VCaP (cell line): ENCODE data around the gene EPGN.

ENCODE experiments used
- H3K27ac ChIP-seq: fragments of 450-650 bp; 2 replicates; pipeline ENCODE4 v1.5.1; 2017
- CTCF ChIP-seq: fragments of 450-650 bp; conservative IDR thresholded peaks from 2 replicates; pipeline ENCODE4 v1.5.1; 2017; ENCODE audit warnings: mild to moderate bottlenecking, moderate library complexity

The EPGN gene

DNA sequence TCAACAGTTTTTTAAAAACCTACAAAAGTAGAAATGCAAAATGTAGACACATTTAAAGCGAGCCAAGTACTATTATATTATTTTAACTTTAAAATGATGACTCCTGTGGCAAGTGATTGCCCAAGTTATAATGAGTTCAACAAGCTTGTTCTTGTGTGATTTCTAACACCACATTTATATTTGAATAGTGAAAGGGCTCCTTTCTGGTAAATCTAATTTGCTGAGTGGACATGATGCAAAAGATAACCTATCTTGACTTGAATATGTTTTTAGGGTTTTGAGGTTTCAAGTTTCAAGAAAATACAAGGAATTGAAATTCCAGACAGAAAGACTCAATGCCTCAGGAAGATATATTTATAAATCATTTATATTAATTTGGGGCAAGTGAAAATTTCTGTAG is 1.1 kb upstream of the EPGN start:
- TF ChIP-seq CTCF = no peak
- no peak overlapping the region for H3K27ac ChIP-seq

GRCh38 chr4:74309223-74309622 is 953 bp downstream of the EPGN start:
- H3K27ac ChIP-seq = no peak overlapping the region
- no peak for TF ChIP-seq CTCF

GRCh38 chr4:74311696-74312313 is 3.5 kb downstream of the EPGN start:
- peak; percentile 56 for TF ChIP-seq CTCF
- H3K27ac ChIP-seq = no peak overlapping the region

DNA sequence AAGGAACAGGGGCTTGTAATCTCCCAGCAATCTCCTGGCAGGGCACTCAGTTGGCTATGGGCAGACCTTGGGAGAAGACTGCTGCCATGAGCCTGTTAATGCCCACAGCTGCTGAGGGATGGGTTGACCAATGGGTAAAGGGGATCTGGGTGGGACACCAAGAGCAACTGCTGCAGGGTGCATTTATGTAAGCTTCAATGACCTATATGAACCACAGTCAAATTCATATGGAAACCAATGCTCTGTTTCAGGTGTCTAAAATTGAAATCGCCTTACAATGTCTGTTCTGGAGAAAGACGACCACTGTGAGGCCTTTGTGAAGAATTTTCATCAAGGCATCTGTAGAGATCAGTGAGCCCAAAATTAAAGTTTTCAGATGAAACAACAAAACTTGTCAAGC is 6.1 kb downstream of the EPGN start:
- no peak for TF ChIP-seq CTCF
- H3K27ac ChIP-seq = no peak overlapping the region

DNA sequence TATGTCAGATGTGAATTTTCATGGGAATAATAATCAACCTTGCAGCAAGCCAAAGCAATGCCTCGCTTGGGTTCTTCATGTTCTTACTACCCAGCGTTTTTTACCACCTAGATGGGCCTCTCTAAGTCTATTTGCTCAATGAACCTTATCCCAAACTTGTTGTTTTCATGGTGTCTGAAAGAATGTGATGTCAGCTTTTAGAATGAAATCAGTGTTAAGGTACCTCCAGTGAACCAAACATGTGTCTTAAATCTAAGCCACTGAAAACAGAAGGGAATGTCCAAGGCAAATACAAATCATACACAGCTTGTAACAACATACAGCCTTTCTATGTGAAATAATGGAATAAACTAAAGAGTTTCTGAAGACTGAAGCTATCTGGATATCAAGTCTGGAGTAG is 6.7 kb downstream of the EPGN start:
- TF ChIP-seq CTCF = no peak

DNA sequence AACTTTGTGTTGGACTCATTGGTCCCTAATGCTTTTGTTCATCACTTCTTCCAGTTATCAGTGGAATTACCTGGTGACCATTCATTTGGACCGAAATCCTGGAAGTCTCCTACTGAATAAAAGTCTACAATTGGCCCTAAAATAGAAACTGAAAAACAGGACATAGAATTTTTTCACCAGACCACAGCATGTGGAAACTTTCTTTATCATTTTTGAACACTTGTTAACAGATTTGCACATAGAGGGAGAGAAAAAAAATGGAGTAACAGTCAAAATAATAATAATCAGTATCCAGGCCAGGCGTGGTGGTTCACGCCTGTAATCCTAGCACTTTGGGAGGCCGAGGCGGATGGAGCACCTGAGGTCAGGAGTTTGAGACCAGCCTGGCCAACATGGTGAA is 7.1 kb downstream of the EPGN start:
- no peak overlapping the region for H3K27ac ChIP-seq

More for the DNA sequence above, 6.7 kb downstream of the EPGN start:
- no peak overlapping the region for H3K27ac ChIP-seq

DNA sequence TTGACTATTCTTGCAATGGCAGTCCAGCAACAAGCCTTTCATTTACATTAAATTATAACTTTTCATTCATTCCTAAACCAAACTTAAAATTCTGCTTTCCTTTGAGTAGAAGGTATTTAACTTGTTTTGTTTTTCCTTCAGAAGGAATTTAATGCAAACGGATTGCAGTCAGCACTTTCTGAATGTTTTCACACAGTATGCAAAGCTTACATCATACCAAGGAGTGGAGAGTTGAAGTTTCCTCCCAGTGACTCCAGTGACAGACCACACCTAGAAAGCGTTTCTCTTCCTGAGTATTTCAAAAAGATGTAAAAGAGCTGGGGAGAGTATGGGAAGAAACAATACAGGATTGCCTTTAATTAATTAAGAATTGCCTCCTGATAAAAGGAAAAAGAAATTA is 8.1 kb downstream of the EPGN start:
- H3K27ac ChIP-seq = no peak overlapping the region
- no peak for TF ChIP-seq CTCF

More for the DNA sequence above, 7.1 kb downstream of the EPGN start:
- no peak for TF ChIP-seq CTCF
